Nephron progenitor cell (in vitro differentiated cells): ENCODE results near the gene RNF222.
A peak's percentile ranks its signal among the peaks of the same experiment; 100 is the strongest.

Experiments used
- DNase-seq: peaks from one replicate; pipeline ENCODE4 v3.0.0; 2021
- H3K27ac Mint-ChIP-seq: 2 replicates; pipeline ENCODE4 v1.8.0; 2021; ENCODE audit warnings: mild to moderate bottlenecking, moderate library complexity, mixed read lengths
- H3K27me3 Mint-ChIP-seq: 2 replicates; pipeline ENCODE4 v1.8.0; 2021; ENCODE audit warnings: mild to moderate bottlenecking, low read depth, mixed read lengths; ENCODE audit not compliant: poor library complexity
- H3K36me3 Mint-ChIP-seq: 2 replicates; pipeline ENCODE4 v1.8.0; 2021; ENCODE audit warnings: low read depth, mixed read lengths
- H3K4me1 Mint-ChIP-seq: 2 replicates; pipeline ENCODE4 v1.8.0; 2021; ENCODE audit warnings: mixed read lengths
- H3K4me3 Mint-ChIP-seq: 2 replicates; pipeline ENCODE4 v1.8.0; 2021; ENCODE audit warnings: mild to moderate bottlenecking, moderate library complexity, mixed read lengths
- H3K9me3 Mint-ChIP-seq: 2 replicates; pipeline ENCODE4 v1.8.0; 2021; ENCODE audit warnings: mild to moderate bottlenecking, moderate library complexity, mixed read lengths
- TF ChIP-seq, protein P1 (sequence below): fragments of 200-600 bp; sonication (generic); IDR thresholded peaks from 2 replicates; pipeline ENCODE4 v1.5.0; 2021; ENCODE audit warnings: antibody characterized with exemption

The RNF222 gene

DNA sequence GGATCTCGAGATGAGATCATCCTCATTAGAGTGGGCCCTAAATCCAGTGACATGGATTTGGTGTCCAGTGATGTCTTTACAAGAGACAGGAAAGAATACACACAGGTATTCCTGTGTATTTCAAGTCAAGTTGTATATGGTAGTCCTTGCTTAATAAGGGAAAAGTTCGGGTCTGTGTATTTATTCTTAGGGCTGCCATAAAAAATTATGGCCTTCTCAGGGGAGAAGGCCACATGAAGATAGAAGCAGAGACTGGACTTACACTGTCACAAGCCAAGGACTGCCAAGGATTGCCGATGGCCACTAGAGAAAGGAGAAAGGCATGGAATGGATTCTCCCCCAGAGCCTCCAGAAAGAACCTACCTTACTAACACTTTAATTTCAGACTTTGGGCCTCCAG lies 29.4 kb downstream of the RNF222 start:
- H3K27ac Mint-ChIP-seq: no peak overlapping the region
- no peak for DNase-seq
- TF ChIP-seq, protein P1, sequence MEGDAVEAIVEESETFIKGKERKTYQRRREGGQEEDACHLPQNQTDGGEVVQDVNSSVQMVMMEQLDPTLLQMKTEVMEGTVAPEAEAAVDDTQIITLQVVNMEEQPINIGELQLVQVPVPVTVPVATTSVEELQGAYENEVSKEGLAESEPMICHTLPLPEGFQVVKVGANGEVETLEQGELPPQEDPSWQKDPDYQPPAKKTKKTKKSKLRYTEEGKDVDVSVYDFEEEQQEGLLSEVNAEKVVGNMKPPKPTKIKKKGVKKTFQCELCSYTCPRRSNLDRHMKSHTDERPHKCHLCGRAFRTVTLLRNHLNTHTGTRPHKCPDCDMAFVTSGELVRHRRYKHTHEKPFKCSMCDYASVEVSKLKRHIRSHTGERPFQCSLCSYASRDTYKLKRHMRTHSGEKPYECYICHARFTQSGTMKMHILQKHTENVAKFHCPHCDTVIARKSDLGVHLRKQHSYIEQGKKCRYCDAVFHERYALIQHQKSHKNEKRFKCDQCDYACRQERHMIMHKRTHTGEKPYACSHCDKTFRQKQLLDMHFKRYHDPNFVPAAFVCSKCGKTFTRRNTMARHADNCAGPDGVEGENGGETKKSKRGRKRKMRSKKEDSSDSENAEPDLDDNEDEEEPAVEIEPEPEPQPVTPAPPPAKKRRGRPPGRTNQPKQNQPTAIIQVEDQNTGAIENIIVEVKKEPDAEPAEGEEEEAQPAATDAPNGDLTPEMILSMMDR: no peak
- no peak overlapping the region for H3K4me3 Mint-ChIP-seq
- peaks cover 20% of the 10 kb centered on the region for H3K4me1 Mint-ChIP-seq
- no peaks in the 10 kb centered on the region for H3K27me3 Mint-ChIP-seq
- peaks cover 45% of the 10 kb centered on the region for H3K36me3 Mint-ChIP-seq
- H3K9me3 Mint-ChIP-seq: no peaks in the 10 kb centered on the region

DNA sequence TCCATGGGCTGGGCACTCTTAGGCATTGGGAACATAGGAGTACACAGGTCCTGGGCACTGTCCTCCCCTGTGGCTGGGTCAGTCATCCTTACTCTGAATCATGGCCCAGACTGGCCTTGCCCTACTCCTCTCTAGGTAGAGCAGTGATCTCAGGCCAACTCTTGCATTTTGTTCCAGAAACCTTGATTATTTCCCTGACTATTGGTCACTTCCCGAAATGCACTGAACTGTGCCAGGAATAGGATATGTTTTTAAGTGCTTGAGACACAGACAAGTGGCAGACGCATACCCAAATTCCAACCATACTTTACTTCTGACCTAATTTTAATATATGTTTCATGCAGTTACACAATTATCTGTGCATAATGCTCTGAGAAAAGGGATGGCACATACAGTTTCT lies 31.4 kb downstream of the RNF222 start:
- Mint-ChIP-seq H3K4me1 (peaks cover 16% of the 10 kb centered on the region), H3K36me3 (peaks cover 37% of the 10 kb centered on the region), H3K9me3 (no peaks in the 10 kb centered on the region), H3K27me3 (no peaks in the 10 kb centered on the region), H3K4me3 (no peak overlapping the region), H3K27ac (no peak overlapping the region)
- no peak for DNase-seq
- TF ChIP-seq, protein P1: no peak

DNA sequence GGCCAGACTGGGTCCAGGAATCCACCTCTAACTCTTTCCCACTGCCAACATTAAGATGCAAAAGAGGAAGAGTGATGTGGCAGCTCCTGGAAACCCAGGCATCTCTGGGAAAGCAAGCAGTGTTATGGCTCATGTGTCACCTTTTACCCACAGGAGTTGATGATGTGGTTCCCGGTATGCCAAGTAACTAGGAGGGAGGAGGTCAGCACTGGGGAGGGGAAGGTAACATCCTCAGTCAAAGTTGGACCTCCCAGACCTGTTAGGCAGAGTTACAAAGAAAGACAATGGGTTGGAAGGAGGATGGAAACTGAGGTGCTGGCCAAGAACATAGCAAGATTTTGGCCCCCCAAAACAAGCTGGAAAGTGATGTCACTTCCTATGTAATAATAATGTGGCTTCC lies 32.5 kb downstream of the RNF222 start:
- TF ChIP-seq, protein P1: no peak
- no peaks in the 10 kb centered on the region for H3K27me3 Mint-ChIP-seq
- peak overlapping the region; percentile 50 for H3K27ac Mint-ChIP-seq
- H3K4me1 Mint-ChIP-seq: peaks cover 24% of the 10 kb centered on the region
- DNase-seq: no peak
- H3K9me3 Mint-ChIP-seq: no peaks in the 10 kb centered on the region
- H3K4me3 Mint-ChIP-seq: no peak overlapping the region
- peaks cover 32% of the 10 kb centered on the region for H3K36me3 Mint-ChIP-seq

DNA sequence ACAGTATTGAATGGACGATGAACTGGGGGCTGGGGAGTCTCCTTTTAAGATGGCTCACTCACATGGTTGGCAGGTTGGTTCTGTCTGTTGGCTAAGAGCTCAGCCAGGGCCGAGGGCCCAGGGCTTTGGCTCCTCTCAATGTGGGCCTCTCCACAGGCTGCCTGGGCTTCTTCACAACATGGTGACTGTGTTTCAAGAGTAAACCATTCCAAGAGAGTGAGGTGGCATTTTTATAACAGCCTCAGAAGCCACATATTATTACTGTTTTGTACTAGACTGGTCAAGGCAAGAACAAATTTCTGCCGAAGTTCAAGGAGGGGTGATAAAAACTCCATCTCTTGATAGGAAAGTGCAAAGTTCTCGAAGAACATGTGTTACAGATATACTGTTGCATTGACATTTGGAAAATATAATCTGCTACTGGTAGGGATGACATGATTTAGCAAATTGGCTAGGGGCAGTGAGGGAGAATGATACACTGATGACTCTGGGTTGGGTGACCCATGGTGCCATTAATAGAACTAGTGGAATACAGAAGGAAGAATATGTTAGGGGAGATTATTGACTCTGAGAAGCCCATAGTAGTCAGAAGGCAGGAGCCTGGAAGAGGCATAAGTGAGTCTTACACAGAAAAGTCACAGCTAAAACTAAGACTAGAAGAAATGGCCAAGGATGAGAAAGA lies 34.8 kb downstream of the RNF222 start:
- peaks cover 4% of the 10 kb centered on the region for H3K9me3 Mint-ChIP-seq
- peaks cover 4% of the 10 kb centered on the region for H3K27me3 Mint-ChIP-seq
- peaks cover 45% of the 10 kb centered on the region for H3K4me1 Mint-ChIP-seq
- peaks cover 14% of the 10 kb centered on the region for H3K36me3 Mint-ChIP-seq
- no peak for DNase-seq
- TF ChIP-seq, protein P1: no peak
- no peak overlapping the region for H3K4me3 Mint-ChIP-seq
- H3K27ac Mint-ChIP-seq: peak overlapping the region; percentile 22

DNA sequence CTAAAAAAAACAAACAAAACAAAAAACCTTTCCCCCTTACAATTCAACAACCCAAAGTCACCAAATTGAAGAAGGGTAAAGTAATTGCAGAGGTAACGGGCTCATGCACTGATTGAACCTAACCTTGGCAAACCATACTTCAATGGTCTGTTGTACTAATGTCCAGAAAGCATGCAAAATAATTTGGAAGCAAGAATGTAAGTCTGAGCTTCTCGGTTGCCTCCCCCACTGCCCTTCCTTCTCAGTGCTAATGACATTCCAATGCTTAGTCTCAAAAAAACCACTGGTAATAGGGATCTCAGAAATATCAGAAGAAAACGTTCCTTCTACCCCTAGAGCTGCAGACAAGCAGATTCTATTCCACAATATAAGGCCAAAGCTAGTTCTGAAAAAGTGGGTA lies 36.9 kb downstream of the RNF222 start:
- Mint-ChIP-seq H3K27ac (peak overlapping the region; percentile 99), H3K4me3 (peak overlapping the region; percentile 66), H3K9me3 (peaks cover 9% of the 10 kb centered on the region), H3K27me3 (peaks cover 4% of the 10 kb centered on the region), H3K36me3 (peaks cover 17% of the 10 kb centered on the region), H3K4me1 (peaks cover 47% of the 10 kb centered on the region)
- TF ChIP-seq, protein P1: no peak
- no peak for DNase-seq

DNA sequence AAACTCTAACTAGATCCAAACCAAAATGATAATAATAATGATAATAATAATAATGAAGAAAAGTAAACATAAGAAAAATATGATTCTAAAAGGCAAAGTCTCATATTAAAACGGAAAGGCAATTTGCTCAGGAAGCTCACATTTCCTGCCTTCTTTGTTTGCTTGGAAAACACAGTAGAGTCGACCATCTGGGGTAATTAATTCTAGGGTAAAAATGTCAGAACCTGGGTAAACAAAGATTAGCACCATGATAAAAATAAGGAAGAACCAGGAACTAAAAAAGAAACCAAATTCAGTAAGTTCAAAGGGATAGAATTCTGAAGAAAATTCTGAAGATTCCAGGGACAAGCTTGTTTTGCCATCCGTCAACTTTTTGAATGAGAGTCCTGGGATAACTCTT lies 37.4 kb downstream of the RNF222 start:
- Mint-ChIP-seq H3K4me1 (peaks cover 47% of the 10 kb centered on the region), H3K27ac (peak overlapping the region; percentile 99), H3K9me3 (peaks cover 14% of the 10 kb centered on the region), H3K36me3 (peaks cover 20% of the 10 kb centered on the region), H3K4me3 (peak overlapping the region; percentile 72), H3K27me3 (peaks cover 4% of the 10 kb centered on the region)
- no peak for DNase-seq
- TF ChIP-seq, protein P1: no peak
